Astrocyte of the cerebellum (primary cell): ENCODE results near the gene MASP2.
"Not testable (repeated sequence)": the region's sequence is repeated elsewhere in the genome, so short reads cannot be mapped to it uniquely, and the experiment has no call there.

ENCODE experiments used
- DNase-seq: peaks from one replicate; pipeline ENCODE4 v3.0.0-alpha.2; 2011; ENCODE audit warnings: low read depth
- H3K4me3 ChIP-seq: 2 replicates; pipeline ENCODE4 v1.5.1; 2011; ENCODE audit warnings: mild to moderate bottlenecking, low read depth, low read length, moderate library complexity
- CTCF ChIP-seq: IDR thresholded peaks from 2 replicates; pipeline ENCODE4 v1.5.1; 2012; ENCODE audit warnings: low read length, low read depth, moderate library complexity, mild to moderate bottlenecking; ENCODE audit errors: missing control alignments
- in situ Hi-C: cut with HindIII; loops from 2 replicates; pipeline ENCODE4 v1.10.0; 2017; ENCODE audit warnings: low sequenced_read_pairs

The MASP2 gene

GRCh38 chr1:11070876-11071275 lies 23.8 kb upstream of the MASP2 start:
- no peak for DNase-seq
- TF ChIP-seq CTCF: no peak
- in situ Hi-C loops: no loop called here
- no peak overlapping the region for H3K4me3 ChIP-seq

- no peak overlapping the region for H3K4me3 ChIP-seq
- in situ Hi-C loops: no loop called here
- DNase-seq: no peak
- no peak for TF ChIP-seq CTCF
These were observed 21.8 kb upstream of the MASP2 start for GRCh38 chr1:11068600-11069473.

- no peak overlapping the region for H3K4me3 ChIP-seq
- no peak for TF ChIP-seq CTCF
- DNase-seq: no peak
- in situ Hi-C loops: no loop called here
These were observed 20.9 kb upstream of the MASP2 start for GRCh38 chr1:11067716-11068599.

GRCh38 chr1:11065796-11066195 lies 18.8 kb upstream of the MASP2 start:
- in situ Hi-C loops: no loop called here
- no peak for TF ChIP-seq CTCF
- no peak overlapping the region for H3K4me3 ChIP-seq
- no peak for DNase-seq

- no peak for DNase-seq
- no peak for TF ChIP-seq CTCF
- in situ Hi-C loops: loop anchor here (5.0 kb wide), 1 partner anchor 152 kb away; no protein-coding TSS in a partner anchor
- no peak overlapping the region for H3K4me3 ChIP-seq
These were observed 17.9 kb upstream of the MASP2 start for GRCh38 chr1:11064942-11065341.

GRCh38 chr1:11063937-11064537 lies 17.0 kb upstream of the MASP2 start:
- not testable (repeated sequence) for H3K4me3 ChIP-seq, DNase-seq
- in situ Hi-C loops: loop anchor here (5.0 kb wide), 1 partner anchor 153 kb away; no protein-coding TSS in a partner anchor
